ENCODE measurements around the gene CAV1.

CAV1 gene

DNA sequence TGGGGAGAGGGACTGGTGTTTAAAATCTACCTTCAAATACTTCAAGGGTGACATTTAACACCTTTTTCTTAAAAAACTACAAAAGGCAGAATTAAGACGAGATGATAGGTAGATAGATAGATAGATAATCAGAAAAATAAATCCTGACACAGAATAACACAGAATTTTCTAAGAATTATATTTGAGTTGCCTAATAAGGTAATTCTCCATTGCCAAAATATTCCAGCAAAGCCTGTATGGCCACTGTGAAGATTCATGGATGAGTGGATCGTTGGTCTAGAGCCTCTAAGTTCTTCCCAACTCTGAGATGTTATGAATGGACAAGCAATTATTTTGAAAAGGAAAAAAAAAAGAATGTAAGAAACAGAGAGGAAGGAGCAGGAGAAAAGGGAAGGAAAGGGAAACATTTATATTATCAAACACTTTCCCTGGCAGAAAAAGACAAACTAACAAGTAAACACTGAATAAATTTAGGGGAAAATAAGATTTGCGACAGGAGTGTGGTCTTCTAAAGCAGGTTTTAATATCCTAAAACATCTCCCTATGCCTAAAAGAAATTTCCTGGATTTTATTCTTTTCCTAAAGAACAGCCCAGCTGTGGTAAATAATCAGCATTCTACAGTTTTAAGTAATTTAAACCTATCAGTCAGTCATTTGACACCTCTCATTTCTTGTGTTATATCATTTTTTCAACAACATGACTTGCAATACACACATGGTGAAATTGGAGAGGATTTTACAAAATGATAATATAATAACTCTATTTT is 32.8 kb upstream of the CAV1 start:
- no peak overlapping the region for H3K27ac ChIP-seq
- TF ChIP-seq, protein P1, sequence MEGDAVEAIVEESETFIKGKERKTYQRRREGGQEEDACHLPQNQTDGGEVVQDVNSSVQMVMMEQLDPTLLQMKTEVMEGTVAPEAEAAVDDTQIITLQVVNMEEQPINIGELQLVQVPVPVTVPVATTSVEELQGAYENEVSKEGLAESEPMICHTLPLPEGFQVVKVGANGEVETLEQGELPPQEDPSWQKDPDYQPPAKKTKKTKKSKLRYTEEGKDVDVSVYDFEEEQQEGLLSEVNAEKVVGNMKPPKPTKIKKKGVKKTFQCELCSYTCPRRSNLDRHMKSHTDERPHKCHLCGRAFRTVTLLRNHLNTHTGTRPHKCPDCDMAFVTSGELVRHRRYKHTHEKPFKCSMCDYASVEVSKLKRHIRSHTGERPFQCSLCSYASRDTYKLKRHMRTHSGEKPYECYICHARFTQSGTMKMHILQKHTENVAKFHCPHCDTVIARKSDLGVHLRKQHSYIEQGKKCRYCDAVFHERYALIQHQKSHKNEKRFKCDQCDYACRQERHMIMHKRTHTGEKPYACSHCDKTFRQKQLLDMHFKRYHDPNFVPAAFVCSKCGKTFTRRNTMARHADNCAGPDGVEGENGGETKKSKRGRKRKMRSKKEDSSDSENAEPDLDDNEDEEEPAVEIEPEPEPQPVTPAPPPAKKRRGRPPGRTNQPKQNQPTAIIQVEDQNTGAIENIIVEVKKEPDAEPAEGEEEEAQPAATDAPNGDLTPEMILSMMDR (conservative IDR thresholded peaks at IDR 0.05) = no peak
- TF ChIP-seq ZFX (IDR thresholded peaks at IDR 0.05) = no peak

DNA sequence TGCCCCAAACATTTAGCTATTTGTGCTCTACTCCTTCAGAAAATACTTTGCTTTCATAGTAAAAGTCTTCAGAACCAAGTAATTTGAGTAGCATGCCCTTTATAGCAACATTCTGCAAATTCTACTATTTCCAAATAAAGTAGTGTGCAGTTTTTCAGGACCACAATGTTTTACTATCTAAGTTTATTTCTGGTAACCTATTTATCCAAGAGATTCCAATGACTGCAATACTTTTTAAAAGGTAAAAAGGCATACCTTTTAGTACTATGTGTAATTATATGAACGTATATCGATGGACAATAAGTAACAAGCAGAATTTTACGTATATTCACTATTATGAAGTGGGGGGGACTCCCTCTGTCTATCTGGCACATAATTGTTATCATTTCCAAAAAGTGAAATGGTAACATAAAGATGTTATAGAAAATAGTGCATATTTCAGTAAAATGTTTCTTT is 32.2 kb upstream of the CAV1 start:
- H3K27ac ChIP-seq = no peak overlapping the region
- TF ChIP-seq, protein P1 (conservative IDR thresholded peaks at IDR 0.05) = no peak
- TF ChIP-seq ZFX (IDR thresholded peaks at IDR 0.05) = no peak

DNA sequence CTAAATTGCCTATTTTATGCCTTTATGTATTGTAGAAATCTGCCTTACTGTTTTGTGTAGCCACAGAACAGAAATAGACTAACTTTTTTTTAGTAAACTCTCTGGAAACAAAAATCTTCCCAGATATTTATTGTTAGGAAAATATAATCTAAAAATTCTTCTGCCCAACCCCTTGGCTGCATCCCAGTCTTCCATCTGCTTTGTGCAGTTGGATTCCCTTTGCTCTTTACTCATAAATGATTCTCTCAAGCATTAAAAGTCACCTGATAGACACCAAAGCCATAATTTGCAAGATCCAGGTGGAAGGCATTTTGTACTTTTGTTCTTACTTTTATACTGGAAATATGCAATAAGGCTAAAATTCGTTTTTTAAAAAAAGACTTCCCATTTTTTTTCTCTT is 31.4 kb upstream of the CAV1 start:
- TF ChIP-seq ZFX (IDR thresholded peaks at IDR 0.05) = no peak
- TF ChIP-seq, protein P1 (conservative IDR thresholded peaks at IDR 0.05) = no peak
- H3K27ac ChIP-seq = no peak overlapping the region

DNA sequence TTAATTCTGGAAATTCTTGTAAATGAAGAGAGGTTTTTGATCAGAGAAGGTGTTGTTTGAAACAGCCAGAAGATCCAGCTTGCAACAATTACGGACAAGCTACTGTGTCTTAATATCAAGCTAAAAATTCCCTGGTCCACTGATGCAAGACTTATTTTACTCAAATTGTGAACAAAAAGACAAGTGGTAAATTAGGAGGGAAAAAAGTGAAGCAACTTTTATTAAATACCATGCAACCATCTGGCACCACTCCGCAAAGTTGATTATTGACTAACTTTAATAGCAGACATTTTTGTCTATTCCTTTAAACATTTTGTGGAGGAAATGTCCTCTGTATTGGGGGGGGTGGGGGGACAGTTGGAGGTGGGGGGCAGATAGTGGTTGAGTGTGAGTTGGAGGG is 30.4 kb upstream of the CAV1 start:
- TF ChIP-seq, protein P1 (conservative IDR thresholded peaks at IDR 0.05) = no peak
- no peak for TF ChIP-seq ZFX (IDR thresholded peaks at IDR 0.05)
- H3K27ac ChIP-seq = no peak overlapping the region

DNA sequence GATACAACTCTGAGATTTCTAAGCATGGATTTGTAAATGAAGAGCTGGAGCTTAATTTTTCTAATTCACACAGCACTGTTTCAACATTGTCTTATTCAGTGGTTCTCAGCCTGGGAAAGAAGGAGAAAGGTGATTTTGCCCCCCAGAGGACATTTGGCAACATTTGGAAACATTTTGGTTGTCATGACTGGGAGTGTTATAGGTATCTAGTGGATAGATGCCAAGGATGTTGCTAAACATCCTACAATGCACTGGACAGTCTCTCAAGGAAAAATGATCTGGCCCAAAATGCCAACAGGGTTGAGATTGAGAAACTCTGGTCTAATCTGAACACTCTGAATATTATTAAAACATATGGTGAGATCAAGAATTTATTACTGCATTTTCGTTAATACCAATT is 29.1 kb upstream of the CAV1 start:
- H3K27ac ChIP-seq = no peak overlapping the region
- TF ChIP-seq ZFX (IDR thresholded peaks at IDR 0.05) = no peak
- TF ChIP-seq, protein P1 (conservative IDR thresholded peaks at IDR 0.05) = no peak

GRCh38 chr7:116496653-116497052 is 28.2 kb upstream of the CAV1 start:
- TF ChIP-seq ZFX (IDR thresholded peaks at IDR 0.05) = no peak
- TF ChIP-seq, protein P1 (conservative IDR thresholded peaks at IDR 0.05) = no peak
- no peak overlapping the region for H3K27ac ChIP-seq

DNA sequence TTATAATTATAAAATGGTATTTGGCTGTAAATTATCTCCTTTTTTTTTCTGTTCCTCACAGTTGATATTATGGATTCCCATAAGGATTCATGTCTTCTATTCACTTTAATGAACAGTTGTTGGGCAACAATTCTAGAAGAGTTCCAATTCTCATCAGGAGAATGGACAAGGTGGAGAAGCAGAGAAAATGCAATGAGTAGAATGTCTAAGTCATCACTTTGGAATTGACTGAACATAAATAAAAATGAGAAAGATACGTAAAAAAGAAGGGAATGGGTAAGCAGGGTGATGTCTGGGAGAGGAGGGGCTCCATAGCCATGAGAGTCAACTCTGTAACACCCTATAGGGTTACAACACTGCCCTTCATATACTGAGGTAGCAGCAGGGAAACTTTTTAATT is 27.1 kb upstream of the CAV1 start:
- TF ChIP-seq, protein P1 (conservative IDR thresholded peaks at IDR 0.05) = no peak
- no peak for TF ChIP-seq ZFX (IDR thresholded peaks at IDR 0.05)
- no peak overlapping the region for H3K27ac ChIP-seq
